COR-L47 (cell line): ENCODE results near the gene BTBD3.

Experiments
- DNase-seq: peaks from one replicate; lab custom pipeline; 2025; lab: John Stamatoyannopoulos, UW

BTBD3 gene

GRCh38 chr20:11970243-11970836 lies 52.6 kb downstream of the BTBD3 start:
- DNase-seq: no peak

DNA sequence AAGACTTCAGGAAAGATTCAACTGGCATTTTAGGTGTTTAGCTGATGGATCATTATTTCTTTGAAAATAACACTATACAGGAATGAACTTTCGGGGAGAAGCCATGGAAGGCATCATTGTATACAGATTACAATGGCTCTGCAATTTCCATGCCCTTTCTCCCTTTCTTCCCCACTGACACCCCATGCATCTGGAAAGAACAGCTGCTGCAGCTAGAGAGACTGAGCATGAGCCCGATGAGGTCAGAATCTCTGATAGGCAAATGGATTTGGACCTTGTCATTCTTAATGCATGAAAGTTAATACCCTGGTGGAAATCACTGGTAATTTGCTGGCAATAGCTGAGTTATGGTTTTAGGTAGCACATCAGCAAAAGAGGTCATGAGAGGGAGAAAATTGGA lies 54.8 kb downstream of the BTBD3 start:
- DNase-seq: no peak
